ENCODE measurements around the gene POU3F2.
A peak's percentile ranks its signal among the peaks of the same experiment; 100 is the strongest.

The POU3F2 gene

DNA sequence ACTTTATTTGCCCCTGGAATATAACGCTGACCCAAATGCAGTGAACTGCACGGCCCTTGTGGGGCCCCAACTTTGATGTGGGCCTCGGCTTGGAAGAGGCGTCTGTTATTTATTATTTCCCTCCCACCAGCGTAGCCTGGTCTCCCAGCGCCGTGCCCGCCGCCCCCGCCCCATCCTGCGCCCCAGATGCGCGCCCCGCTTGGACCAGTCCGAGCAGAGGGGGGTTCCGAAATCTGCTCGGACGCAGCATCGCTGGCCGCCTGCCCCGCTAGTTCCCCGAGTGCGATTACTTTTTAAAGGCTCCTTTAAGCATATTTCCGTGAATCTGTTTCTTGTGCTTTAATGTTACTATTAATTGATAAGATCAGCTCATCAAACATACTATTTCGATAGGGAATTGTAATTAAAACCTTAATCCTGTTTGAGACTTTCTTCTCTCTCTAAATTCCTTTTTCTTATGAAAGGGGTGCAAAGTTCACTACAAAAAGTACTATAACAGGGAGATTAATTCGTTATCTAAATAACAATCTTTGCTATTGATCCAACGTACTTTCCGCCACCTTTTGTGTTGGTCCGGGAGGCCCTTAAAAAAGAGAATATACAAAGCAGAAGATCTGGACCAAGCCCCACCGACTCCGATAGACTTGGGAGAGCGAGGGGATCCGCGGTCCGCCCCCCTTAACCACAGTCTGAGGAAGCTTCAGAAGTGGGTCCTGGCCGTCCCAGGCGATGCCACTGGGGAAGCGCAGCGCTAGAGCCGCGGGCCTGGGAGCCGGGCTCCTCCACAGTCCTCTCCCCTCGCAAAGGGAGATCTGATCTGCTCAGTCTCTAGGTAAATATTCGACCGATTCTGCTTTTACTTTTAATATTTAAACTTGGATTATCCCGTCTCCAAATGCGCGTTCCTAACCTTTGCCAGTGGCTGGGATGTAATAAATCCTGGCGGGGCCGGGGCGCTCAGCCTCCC is 10.2 kb downstream of the POU3F2 start:
- DNase-seq: no peak
- TF ChIP-seq, protein P1, sequence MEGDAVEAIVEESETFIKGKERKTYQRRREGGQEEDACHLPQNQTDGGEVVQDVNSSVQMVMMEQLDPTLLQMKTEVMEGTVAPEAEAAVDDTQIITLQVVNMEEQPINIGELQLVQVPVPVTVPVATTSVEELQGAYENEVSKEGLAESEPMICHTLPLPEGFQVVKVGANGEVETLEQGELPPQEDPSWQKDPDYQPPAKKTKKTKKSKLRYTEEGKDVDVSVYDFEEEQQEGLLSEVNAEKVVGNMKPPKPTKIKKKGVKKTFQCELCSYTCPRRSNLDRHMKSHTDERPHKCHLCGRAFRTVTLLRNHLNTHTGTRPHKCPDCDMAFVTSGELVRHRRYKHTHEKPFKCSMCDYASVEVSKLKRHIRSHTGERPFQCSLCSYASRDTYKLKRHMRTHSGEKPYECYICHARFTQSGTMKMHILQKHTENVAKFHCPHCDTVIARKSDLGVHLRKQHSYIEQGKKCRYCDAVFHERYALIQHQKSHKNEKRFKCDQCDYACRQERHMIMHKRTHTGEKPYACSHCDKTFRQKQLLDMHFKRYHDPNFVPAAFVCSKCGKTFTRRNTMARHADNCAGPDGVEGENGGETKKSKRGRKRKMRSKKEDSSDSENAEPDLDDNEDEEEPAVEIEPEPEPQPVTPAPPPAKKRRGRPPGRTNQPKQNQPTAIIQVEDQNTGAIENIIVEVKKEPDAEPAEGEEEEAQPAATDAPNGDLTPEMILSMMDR (IDR thresholded peaks at IDR 0.05; ENCODE audit: low read depth, low read length, missing control alignments): no peak
- in situ Hi-C loops (cut with HindIII; ENCODE audit: low pct_ligation_motif_present, low sequenced_read_pairs): no loop called here
- Histone ChIP-seq H3K27me3 (replicated peaks) (peaks cover 90% of the 10 kb centered on the region), H3K36me3 (replicated peaks) (no peaks in the 10 kb centered on the region), H3K4me3 (ENCODE audit: low read depth, low read length) (peak overlapping the region; percentile 39), H3K27ac (no peak overlapping the region)

GRCh38 chr6:98845211-98846020 is 11.0 kb downstream of the POU3F2 start:
- Histone ChIP-seq H3K4me3 (ENCODE audit: low read depth, low read length) (peak overlapping the region; percentile 39), H3K27ac (no peak overlapping the region), H3K27me3 (replicated peaks) (peaks cover 86% of the 10 kb centered on the region), H3K36me3 (replicated peaks) (no peaks in the 10 kb centered on the region)
- peak; percentile 80 for DNase-seq
- in situ Hi-C loops (cut with HindIII; ENCODE audit: low pct_ligation_motif_present, low sequenced_read_pairs): no loop called here
- TF ChIP-seq, protein P1 (IDR thresholded peaks at IDR 0.05; ENCODE audit: low read depth, low read length, missing control alignments): peak; percentile 90

DNA sequence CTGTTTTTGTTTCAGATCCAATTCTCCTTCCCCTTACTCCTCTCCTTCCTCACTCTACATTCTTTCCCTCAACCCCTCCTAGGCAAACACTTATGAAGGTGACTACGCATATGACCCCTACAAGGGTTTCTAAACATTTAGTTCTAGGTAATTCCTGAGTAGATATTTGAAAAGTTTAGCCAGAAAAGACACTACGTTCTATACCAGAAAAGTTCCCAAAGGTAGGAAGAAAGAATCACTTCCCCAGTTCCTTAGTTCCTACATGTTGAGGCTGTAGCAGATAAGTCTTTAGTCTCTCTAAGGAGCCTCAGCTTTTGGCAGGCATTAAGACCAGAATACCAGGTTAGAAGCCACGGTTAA is 11.6 kb downstream of the POU3F2 start:
- DNase-seq: no peak

DNA sequence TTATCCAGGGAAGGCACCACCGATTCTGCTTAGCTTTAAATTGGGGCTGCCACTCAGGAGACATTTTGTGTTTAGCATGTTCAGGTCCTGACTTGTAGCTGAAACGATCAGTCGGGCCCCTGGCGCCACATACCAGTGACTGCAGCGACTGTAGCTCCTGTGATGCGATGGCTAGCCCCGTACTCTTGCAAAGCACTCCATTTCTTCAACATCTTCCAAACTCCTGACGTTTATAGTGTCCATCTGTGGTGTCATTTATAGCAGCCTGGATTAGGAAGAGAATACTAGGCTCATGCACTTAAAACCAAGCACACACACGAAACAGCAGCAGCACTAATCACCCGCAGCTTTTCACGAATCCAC is 13.0 kb downstream of the POU3F2 start:
- DNase-seq: no peak
- peak overlapping the region; percentile 37 for H3K4me3 ChIP-seq (ENCODE audit: low read depth, low read length)

More for the DNA sequence above, 11.6 kb downstream of the POU3F2 start:
- H3K27me3 ChIP-seq (replicated peaks): peaks cover 80% of the 10 kb centered on the region
- TF ChIP-seq, protein P1 (IDR thresholded peaks at IDR 0.05; ENCODE audit: low read depth, low read length, missing control alignments): no peak
- H3K27ac ChIP-seq: no peak overlapping the region
- H3K4me3 ChIP-seq (ENCODE audit: low read depth, low read length): no peak overlapping the region
- H3K36me3 ChIP-seq (replicated peaks): no peaks in the 10 kb centered on the region
- in situ Hi-C loops (cut with HindIII; ENCODE audit: low pct_ligation_motif_present, low sequenced_read_pairs): no loop called here

GRCh38 chr6:98847779-98848538 is 13.6 kb downstream of the POU3F2 start:
- peak overlapping the region; percentile 37 for H3K4me3 ChIP-seq (ENCODE audit: low read depth, low read length)
- no peak overlapping the region for H3K27ac ChIP-seq
- no peaks in the 10 kb centered on the region for H3K36me3 ChIP-seq (replicated peaks)
- TF ChIP-seq, protein P1 (IDR thresholded peaks at IDR 0.05; ENCODE audit: low read depth, low read length, missing control alignments): peak; percentile 27
- in situ Hi-C loops (cut with HindIII; ENCODE audit: low pct_ligation_motif_present, low sequenced_read_pairs): no loop called here
- no peak for DNase-seq
- H3K27me3 ChIP-seq (replicated peaks): peaks cover 62% of the 10 kb centered on the region

More for the DNA sequence above, 13.0 kb downstream of the POU3F2 start:
- in situ Hi-C loops (cut with HindIII; ENCODE audit: low pct_ligation_motif_present, low sequenced_read_pairs): no loop called here
- TF ChIP-seq, protein P1 (IDR thresholded peaks at IDR 0.05; ENCODE audit: low read depth, low read length, missing control alignments): no peak
- Histone ChIP-seq H3K27me3 (replicated peaks) (peaks cover 68% of the 10 kb centered on the region), H3K27ac (no peak overlapping the region), H3K36me3 (replicated peaks) (no peaks in the 10 kb centered on the region)
